HG03025 (cell line): Measurements from ENCODE around the gene PCID2.

ENCODE experiments used
- ATAC-seq: cut with Tn5 transposase; IDR thresholded peaks from one replicate; pipeline ENCODE4 v1.9.1; 2021; ENCODE audit warnings: mild to moderate bottlenecking, moderate library complexity; ENCODE audit not compliant: unreplicated experiment, low FRiP score

The PCID2 gene

GRCh38 chr13:113135281-113135760, 73.1 kb downstream of the PCID2 start:
- ATAC-seq, result no peak

GRCh38 chr13:113129921-113130750, 78.3 kb downstream of the PCID2 start:
- ATAC-seq, result no peak

GRCh38 chr13:113129480-113129879, 79.0 kb downstream of the PCID2 start:
- ATAC-seq, result no peak
